Measurements from ENCODE around the gene ADAMTS6.
"Not testable (repeated sequence)": the region's sequence is repeated elsewhere in the genome, so short reads cannot be mapped to it uniquely, and the experiment has no call there.

Gene ADAMTS6

DNA sequence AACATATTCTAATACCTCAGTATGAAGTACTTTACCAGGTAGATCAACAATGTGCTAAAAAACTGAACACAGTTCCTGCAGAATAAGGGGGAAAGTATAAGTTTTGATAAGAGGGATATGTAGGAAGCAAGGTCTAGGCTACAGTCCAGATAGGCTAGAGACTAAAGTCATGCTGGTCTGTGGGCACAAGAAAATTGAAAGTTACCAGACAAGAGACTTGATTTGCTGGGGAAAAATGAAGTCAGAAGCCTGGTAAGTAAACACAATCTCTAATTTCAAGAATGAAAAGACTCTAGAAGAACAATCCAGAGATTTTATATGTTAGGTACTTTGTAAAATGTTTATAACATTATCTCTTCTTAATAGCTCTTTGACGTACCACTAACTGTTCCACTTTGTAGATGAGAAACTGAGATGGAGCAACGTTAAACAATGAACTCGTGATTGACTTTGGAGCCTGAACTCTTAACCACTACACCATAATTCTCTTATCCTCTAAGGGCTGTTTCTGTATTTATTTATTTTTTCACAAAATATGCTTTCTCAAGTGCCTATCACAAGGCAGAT, 19.5 kb downstream of the ADAMTS6 start:
- DNase-seq: no peak

GRCh38 chr5:65461490-65461889, 20.2 kb downstream of the ADAMTS6 start:
- DNase-seq: no peak

DNA sequence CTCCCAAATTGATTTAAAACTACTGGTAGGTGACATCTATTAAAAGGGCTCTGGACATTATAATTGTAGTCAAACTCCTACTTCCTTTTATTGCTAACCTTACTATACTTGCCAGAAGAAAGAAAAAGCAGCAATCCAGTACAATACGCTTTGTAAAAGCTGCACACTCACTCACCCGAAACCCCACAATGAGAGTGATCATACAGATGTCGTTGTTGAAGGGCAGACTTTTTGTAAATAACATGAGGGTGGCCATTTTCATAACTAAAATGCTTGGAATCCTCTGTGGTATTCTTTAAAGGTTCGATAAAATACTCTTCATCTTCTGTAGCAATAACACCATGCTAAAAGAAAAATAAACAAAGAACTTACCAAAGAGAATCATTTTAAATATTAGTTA, 21.7 kb downstream of the ADAMTS6 start:
- no peak for DNase-seq

GRCh38 chr5:65455064-65455463, 26.7 kb downstream of the ADAMTS6 start:
- DNase-seq: no peak

GRCh38 chr5:65451436-65451835, 30.3 kb downstream of the ADAMTS6 start:
- DNase-seq: no peak

GRCh38 chr5:65446682-65447081, 35.0 kb downstream of the ADAMTS6 start:
- DNase-seq: no peak

DNA sequence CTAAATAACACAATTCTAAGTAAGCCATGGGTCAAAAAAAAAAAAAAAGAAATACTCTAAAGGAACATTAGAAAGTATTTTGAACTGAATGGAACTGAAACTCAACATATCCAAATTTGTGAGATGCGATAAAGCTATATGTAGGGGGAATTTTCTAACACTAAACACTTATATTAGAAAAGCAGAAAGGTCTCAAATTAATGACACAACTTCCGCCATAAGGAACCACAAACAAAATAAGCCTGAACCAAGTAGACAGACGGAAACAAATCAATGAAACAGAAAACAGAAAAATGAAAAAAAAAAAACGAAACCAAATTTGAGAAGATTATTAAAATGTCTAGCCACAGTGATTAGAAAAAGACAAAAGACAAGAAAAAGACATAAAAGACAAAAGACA, 39.9 kb downstream of the ADAMTS6 start:
- no peak for DNase-seq

DNA sequence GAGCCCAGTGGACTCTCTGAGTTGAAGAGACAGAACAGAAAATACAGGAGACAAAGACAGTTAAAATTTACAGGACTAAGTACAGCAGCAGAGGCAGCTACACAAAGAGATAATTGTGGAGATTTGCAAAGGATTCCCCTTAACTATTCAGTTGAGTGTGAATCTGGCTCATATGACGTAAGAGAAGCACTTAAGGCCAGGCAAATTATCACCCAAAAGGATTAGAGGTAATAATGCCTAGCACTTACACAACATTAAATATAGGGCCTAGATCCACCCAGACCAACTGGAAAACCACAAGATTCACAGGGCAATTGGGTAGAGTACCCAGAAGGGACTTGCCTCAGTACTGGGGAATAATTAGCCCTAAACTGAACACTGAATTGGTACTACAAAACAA, 41.3 kb downstream of the ADAMTS6 start:
- DNase-seq: no peak

DNA sequence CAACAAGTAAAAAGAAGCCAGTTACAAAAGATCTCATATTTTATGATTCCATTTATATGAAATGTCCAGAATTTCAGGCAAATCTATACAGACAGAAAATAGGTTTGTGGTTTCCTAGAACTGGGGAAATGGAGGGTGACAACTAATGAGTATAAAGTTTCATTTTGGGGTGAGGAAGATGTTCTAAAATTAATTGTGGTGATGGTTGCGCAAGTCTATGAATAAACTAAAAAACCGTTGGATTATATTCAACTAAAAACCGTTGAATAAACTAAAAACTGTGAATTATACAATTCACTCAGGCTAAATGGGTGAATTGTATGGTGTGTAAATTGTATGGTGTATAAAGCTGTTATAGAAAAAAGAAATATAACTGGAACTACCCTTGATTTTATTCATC, 47.6 kb downstream of the ADAMTS6 start:
- no peak for DNase-seq

GRCh38 chr5:65426656-65427055, 55.1 kb downstream of the ADAMTS6 start:
- DNase-seq: no peak

GRCh38 chr5:65423623-65424022, 58.1 kb downstream of the ADAMTS6 start:
- DNase-seq: no peak

- no peak for DNase-seq
These were observed 63.1 kb downstream of the ADAMTS6 start for GRCh38 chr5:65418661-65419060.

GRCh38 chr5:65413822-65414221, 67.9 kb downstream of the ADAMTS6 start:
- no peak for DNase-seq

GRCh38 chr5:65412842-65413241, 68.9 kb downstream of the ADAMTS6 start:
- DNase-seq: no peak

- DNase-seq: no peak
These were observed 70.4 kb downstream of the ADAMTS6 start for GRCh38 chr5:65411356-65411755.

DNA sequence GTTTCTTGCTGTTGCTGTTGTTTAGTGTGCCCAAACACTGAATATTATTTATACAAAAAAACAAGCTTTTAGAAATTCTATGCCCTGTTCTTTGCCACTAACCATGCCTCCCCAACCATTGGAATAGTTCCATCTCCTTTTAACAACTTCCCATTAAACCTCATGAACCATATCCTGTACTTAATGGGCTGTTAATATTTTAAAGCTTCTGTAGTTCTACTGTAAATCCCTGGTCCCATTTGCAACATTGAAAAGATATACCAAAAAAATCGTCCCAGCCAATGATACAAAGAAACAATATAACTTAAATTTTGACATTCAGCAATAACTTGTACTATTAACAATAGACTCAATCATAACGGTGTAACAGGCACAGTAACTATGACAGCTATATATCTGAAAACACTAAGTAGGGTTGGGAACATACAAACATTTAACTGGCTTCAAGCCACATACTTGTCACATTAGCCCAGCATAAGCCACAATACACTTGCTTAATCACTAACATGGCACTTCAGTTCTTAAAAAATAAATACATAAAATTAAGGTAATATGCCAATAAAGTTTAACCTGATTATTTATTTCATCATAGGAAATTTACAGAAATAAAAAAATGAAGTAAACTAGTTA, 86.1 kb downstream of the ADAMTS6 start:
- no peak for DNase-seq

GRCh38 chr5:65394087-65394486, 87.6 kb downstream of the ADAMTS6 start:
- DNase-seq: no peak

GRCh38 chr5:65391591-65391990, 90.1 kb downstream of the ADAMTS6 start:
- no peak for DNase-seq

DNA sequence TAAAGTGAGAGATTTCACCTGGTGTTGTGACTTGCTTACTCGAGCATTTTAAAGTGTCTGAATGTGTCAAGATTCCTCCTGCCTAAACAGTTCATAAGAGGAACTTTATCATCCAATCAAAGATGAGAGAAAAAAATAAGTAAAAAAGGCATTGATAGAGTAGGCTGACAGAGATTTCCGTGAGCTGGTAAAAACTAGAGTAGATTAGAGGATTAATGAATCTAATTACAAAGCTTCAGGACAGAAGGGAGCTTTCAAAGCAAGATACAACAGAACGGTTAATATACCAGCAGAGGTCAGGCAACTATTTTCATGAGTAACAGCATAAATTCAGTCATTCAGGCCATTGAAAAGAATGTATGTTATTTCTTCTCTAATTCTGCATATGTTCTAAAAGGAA, 91.5 kb downstream of the ADAMTS6 start:
- DNase-seq: no peak

GRCh38 chr5:65383859-65384258, 97.9 kb downstream of the ADAMTS6 start:
- DNase-seq: no peak

DNA sequence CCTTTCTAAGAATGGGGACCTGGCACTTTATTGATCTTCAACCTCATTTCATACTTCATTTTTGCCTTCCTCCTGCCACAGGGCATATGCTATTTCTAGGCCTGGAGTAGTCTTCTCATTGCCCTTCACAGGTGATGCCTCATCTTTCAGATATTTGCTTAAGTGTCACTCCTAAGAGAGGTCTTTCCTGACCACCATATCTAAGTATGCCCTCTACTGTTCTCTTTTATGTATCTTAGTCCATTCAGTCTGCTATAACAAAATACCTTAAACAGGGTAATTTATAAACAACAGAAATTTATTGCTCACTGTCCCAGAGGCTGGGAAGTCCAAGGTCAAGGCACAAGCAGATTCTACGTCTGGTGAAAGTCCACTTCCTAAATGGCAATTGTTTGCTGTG, 99.1 kb downstream of the ADAMTS6 start:
- no peak for DNase-seq

- not testable (repeated sequence) for DNase-seq
These were observed 111.2 kb downstream of the ADAMTS6 start for GRCh38 chr5:65370505-65370904.

- DNase-seq: no peak
These were observed 115.1 kb downstream of the ADAMTS6 start for GRCh38 chr5:65366655-65367054.

- no peak for DNase-seq
These were observed 116.8 kb downstream of the ADAMTS6 start for GRCh38 chr5:65364907-65365306.

- no peak for DNase-seq
These were observed 118.2 kb downstream of the ADAMTS6 start for GRCh38 chr5:65363499-65363898.
